ENCODE data around the gene SLC39A1. TPM values are rescaled to one million over a fixed set of nuclear protein-coding genes. Genes with fewer than 3 reads are reported as not detected.

Gene SLC39A1
- polyA plus RNA-seq, 1 donor from 2014 or later = 35.2 TPM

DNA sequence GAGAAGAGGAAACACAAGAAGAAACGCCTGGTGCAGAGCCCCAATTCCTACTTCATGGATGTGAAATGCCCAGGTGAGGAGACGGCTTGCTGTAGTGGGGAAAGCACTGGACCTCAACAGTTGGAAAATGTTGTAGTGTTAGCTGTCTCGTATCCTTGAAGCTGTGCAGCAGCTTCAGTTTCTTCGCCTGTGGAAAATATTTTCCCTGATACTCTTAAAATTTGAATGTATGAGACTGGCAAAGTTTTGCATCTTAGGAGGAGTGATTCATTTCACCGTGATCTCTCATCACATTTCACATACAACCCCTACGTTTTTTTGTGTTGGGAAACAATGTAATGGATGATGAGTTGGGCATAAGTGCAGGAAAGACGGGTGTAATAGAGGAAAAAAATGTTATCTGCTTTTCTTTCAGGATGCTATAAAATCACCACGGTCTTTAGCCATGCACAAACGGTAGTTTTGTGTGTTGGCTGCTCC lies 27.9 kb upstream of the SLC39A1 start:
- Histone ChIP-seq H3K9me2 (ENCODE audit: insufficient read depth, low read length) (no peaks in the 10 kb centered on the region), H3K27ac (ENCODE audit: low read length) (peak overlapping the region; percentile 88), H3K4me2 (ENCODE audit: low read length) (peak overlapping the region; percentile 99), H3F3A (ENCODE audit: insufficient read depth, low read length, poor library complexity, severe bottlenecking) (no peaks in the 10 kb centered on the region), H3K36me3 (ENCODE audit: insufficient read depth, low read length) (peaks cover 8% of the 10 kb centered on the region), H3K9me3 (ENCODE audit: low read length) (no peaks in the 10 kb centered on the region), H4K20me1 (ENCODE audit: insufficient read depth) (no peaks in the 10 kb centered on the region), H3K27me3 (ENCODE audit: insufficient read depth, low read depth, low read length) (no peaks in the 10 kb centered on the region), H3K9ac (ENCODE audit: low read length) (peak overlapping the region; percentile 90), H3K4me3 (ENCODE audit: low read length) (peak overlapping the region; percentile 71), H2AFZ (ENCODE audit: low read depth, low read length) (peak overlapping the region; percentile 49), H3K79me2 (replicated peaks; ENCODE audit: insufficient read depth, low read length) (peaks cover 15% of the 10 kb centered on the region)
- TF ChIP-seq REST (IDR thresholded peaks at IDR 0.05; ENCODE audit: borderline replicate concordance) (no peak), TAF1 (IDR thresholded peaks at IDR 0.05; ENCODE audit: low read depth) (no peak), MXI1 (conservative IDR thresholded peaks at IDR 0.05; ENCODE audit: poor library complexity, severe bottlenecking) (no peak), RAD21 (conservative IDR thresholded peaks at IDR 0.05) (no peak), EP300 (conservative IDR thresholded peaks at IDR 0.05; ENCODE audit: poor library complexity, severe bottlenecking) (no peak), POLR2AphosphoS5 (IDR thresholded peaks at IDR 0.05) (no peak), SMC3 (conservative IDR thresholded peaks at IDR 0.05; ENCODE audit: poor library complexity) (no peak), EZH2 (IDR thresholded peaks at IDR 0.05; ENCODE audit: borderline replicate concordance, insufficient read depth, low read length, poor library complexity, severe bottlenecking) (no peak)
- TF ChIP-seq, protein P1, sequence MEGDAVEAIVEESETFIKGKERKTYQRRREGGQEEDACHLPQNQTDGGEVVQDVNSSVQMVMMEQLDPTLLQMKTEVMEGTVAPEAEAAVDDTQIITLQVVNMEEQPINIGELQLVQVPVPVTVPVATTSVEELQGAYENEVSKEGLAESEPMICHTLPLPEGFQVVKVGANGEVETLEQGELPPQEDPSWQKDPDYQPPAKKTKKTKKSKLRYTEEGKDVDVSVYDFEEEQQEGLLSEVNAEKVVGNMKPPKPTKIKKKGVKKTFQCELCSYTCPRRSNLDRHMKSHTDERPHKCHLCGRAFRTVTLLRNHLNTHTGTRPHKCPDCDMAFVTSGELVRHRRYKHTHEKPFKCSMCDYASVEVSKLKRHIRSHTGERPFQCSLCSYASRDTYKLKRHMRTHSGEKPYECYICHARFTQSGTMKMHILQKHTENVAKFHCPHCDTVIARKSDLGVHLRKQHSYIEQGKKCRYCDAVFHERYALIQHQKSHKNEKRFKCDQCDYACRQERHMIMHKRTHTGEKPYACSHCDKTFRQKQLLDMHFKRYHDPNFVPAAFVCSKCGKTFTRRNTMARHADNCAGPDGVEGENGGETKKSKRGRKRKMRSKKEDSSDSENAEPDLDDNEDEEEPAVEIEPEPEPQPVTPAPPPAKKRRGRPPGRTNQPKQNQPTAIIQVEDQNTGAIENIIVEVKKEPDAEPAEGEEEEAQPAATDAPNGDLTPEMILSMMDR (IDR thresholded peaks at IDR 0.05; ENCODE audit: poor library complexity, severe bottlenecking) = no peak

GRCh38 chr1:153990468-153991150 lies 27.3 kb upstream of the SLC39A1 start, which contains the start of gene RPS27:
Gene RPS27 (plus strand): TSS chr1:153990762. CDS start chr1:153990797, 35 bp downstream.
- peak within 1 kb of the TSS; percentile 99 for H3K4me2 ChIP-seq (ENCODE audit: low read length)
- peak; percentile 49 for TF ChIP-seq SMC3 (conservative IDR thresholded peaks at IDR 0.05; ENCODE audit: poor library complexity)
- TF ChIP-seq POLR2AphosphoS5 (IDR thresholded peaks at IDR 0.05) = peak; percentile 100
- peak; percentile 96 for TF ChIP-seq MXI1 (conservative IDR thresholded peaks at IDR 0.05; ENCODE audit: poor library complexity, severe bottlenecking)
- TF ChIP-seq EZH2 (IDR thresholded peaks at IDR 0.05; ENCODE audit: borderline replicate concordance, insufficient read depth, low read length, poor library complexity, severe bottlenecking) = no peak
- peak; percentile 96 for TF ChIP-seq REST (IDR thresholded peaks at IDR 0.05; ENCODE audit: borderline replicate concordance)
- TF ChIP-seq, protein P1 (IDR thresholded peaks at IDR 0.05; ENCODE audit: poor library complexity, severe bottlenecking) = peak; percentile 45
- TF ChIP-seq RAD21 (conservative IDR thresholded peaks at IDR 0.05) = peak; percentile 36
- TF ChIP-seq TAF1 (IDR thresholded peaks at IDR 0.05; ENCODE audit: low read depth) = peak; percentile 92
- TF ChIP-seq EP300 (conservative IDR thresholded peaks at IDR 0.05; ENCODE audit: poor library complexity, severe bottlenecking) = peak; percentile 85
- H3F3A ChIP-seq (ENCODE audit: insufficient read depth, low read length, poor library complexity, severe bottlenecking) = no peaks in the 10 kb centered on the region
- no peaks in the 10 kb centered on the region for H3K9me2 ChIP-seq (ENCODE audit: insufficient read depth, low read length)
- H3K9me3 ChIP-seq (ENCODE audit: low read length) = no peaks in the 10 kb centered on the region
- peak within 1 kb of the TSS; percentile 71 for H3K4me3 ChIP-seq (ENCODE audit: low read length)
- peak within 1 kb of the TSS; percentile 90 for H3K9ac ChIP-seq (ENCODE audit: low read length)
- no peaks in the 10 kb centered on the region for H3K27me3 ChIP-seq (ENCODE audit: insufficient read depth, low read depth, low read length)
- H4K20me1 ChIP-seq (ENCODE audit: insufficient read depth) = no peaks in the 10 kb centered on the region
- peaks cover 15% of the 10 kb centered on the region for H3K79me2 ChIP-seq (replicated peaks; ENCODE audit: insufficient read depth, low read length)
- H3K36me3 ChIP-seq (ENCODE audit: insufficient read depth, low read length) = peaks cover 6% of the 10 kb centered on the region
- peak within 1 kb of the TSS; percentile 88 for H3K27ac ChIP-seq (ENCODE audit: low read length)
- peak within 1 kb of the TSS; percentile 49 for H2AFZ ChIP-seq (ENCODE audit: low read depth, low read length)

Data from neural cell (in vitro differentiated cells).